ENCODE measurements around the gene GSK3A. TPM values are rescaled to one million over a fixed set of nuclear protein-coding genes. Genes with fewer than 3 reads are reported as not detected.
A peak's percentile ranks its signal among the peaks of the same experiment; 100 is the strongest.

The GSK3A gene
- total and polyA plus RNA-seq, 2 donors (not counting 1 experiment from before 2014, with no cell fraction given), result 38.5 to 42.0 TPM

DNA sequence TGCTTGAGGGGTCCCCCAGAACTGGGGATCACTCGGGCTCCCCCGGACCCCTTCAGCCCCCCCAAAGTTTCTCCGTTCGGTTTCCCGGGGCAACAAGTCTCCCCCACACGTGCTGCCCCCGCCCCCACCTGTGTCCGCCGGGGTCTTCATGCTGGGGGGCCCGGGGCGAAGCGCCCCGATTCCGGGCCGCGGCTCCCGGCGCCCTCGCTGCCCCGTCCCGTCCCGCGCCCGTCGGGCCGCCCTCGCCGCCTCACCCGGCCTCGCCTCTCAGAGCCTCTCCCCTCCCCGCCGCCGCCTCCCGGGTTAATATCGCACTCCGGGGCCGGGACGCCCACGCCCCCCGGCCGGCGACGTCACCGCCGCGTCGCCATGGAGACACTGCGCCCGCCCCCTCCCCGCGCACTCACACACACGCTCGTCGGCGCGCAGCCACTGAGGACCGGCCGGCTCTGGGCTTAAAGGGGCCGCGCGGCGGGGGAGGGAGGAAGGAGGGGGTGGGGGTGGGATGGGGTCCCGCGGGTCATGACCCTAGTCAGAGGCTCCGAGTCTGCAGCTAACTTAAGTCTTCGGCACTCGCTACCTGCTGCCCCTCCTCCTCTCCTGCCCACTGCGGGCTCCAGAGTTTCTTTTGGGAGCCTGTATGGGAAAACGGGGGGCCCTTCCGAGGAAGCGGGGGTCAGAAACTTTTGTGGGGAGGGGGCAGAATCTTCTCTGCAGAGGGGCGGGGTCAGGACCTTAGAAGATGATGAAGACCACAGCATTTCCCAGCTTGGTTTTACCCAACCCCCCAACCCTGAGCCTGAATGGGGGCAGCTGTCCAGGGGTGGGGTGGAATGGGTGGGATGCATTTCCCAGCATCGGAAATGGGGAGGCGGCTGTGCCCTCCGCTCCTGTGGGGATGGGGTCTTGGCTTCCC lies 12.7 kb upstream of the GSK3A start, which contains the start of gene ERF:
Gene ERF, minus strand, starts transcription at position 279 of the 916 bp plus-strand sequence. Its CDS starts 129 bp downstream, at position 150.
- WGBS (ENCODE audit: insufficient coverage), result under 1% methylated on average over 43 of the region's 75 CpGs
- peak within 1 kb of the TSS; percentile 99 for H3K4me2 ChIP-seq (replicated peaks; ENCODE audit: low read depth, low read length, poor library complexity, severe bottlenecking)
- H2AFZ ChIP-seq (ENCODE audit: insufficient read depth, low read depth, low read length, poor library complexity, severe bottlenecking), result peak within 1 kb of the TSS; percentile 93
- H3K27ac Mint-ChIP-seq, result peak within 1 kb of the TSS; percentile 96
- peak within 1 kb of the TSS; percentile 85 for H3K4me3 Mint-ChIP-seq
- peaks cover 30% of the 10 kb centered on the region for H3K79me2 ChIP-seq (ENCODE audit: control insufficient read depth, insufficient read depth, low read length)
- peaks cover 18% of the 10 kb centered on the region for H4K20me1 ChIP-seq (ENCODE audit: control insufficient read depth, insufficient read depth, low read length, poor library complexity, severe bottlenecking)
- TF ChIP-seq, protein P1, sequence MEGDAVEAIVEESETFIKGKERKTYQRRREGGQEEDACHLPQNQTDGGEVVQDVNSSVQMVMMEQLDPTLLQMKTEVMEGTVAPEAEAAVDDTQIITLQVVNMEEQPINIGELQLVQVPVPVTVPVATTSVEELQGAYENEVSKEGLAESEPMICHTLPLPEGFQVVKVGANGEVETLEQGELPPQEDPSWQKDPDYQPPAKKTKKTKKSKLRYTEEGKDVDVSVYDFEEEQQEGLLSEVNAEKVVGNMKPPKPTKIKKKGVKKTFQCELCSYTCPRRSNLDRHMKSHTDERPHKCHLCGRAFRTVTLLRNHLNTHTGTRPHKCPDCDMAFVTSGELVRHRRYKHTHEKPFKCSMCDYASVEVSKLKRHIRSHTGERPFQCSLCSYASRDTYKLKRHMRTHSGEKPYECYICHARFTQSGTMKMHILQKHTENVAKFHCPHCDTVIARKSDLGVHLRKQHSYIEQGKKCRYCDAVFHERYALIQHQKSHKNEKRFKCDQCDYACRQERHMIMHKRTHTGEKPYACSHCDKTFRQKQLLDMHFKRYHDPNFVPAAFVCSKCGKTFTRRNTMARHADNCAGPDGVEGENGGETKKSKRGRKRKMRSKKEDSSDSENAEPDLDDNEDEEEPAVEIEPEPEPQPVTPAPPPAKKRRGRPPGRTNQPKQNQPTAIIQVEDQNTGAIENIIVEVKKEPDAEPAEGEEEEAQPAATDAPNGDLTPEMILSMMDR (IDR thresholded peaks at IDR 0.05), result no peak
- TF ChIP-seq EZH2 (IDR thresholded peaks at IDR 0.05; ENCODE audit: borderline replicate concordance, insufficient read depth, low read depth, low read length, poor library complexity, severe bottlenecking), result no peak
- peak within 1 kb of the TSS; percentile 85 to 94 for H3K27ac ChIP-seq (ENCODE audit: low read length in 2 of 2)
- intact Hi-C loops (cut with micrococcal nuclease), result loop anchor here (1.0 kb wide), 5 partner anchors 12 to 38 kb away; partner anchors contain the start of gene DEDD2
- H3K27me3 ChIP-seq (replicated peaks in 1 of 4; ENCODE audit: control extremely low read depth in 1 of 4, control insufficient read depth in 3 of 4, insufficient read depth in 4 of 4, low read length in 3 of 4), result peaks cover 0 to 4% (median 0%) of the 10 kb centered on the region in 4 experiments
- ATAC-seq (ENCODE audit: low read depth), result peak; percentile 68
- peaks cover 24% of the 10 kb centered on the region for H3K4me1 Mint-ChIP-seq
- DNase-seq, result peak; percentile 97
- peaks cover 23 to 41% of the 10 kb centered on the region in 2 donors for H3K4me1 ChIP-seq (ENCODE audit: control insufficient read depth in 2 of 2, insufficient read depth in 2 of 2, low read length in 2 of 2)
- H3K9ac ChIP-seq (ENCODE audit: low read length), result peak within 1 kb of the TSS; percentile 95
- ChIA-PET POLR2A (interaction anchor here (0.7 kb wide), 2 partner anchors 14 to 28 kb away, joined by 3 to 4 read pairs; partner anchors contain the start of gene CIC), CTCF (interaction anchor here (1.4 to 1.7 kb wide), 3 partner anchors 10 to 25 kb away, joined by 4 to 5 read pairs (median 5); no protein-coding TSS in a partner anchor)
- no peaks in the 10 kb centered on the region for H3K9me3 Mint-ChIP-seq (ENCODE audit: insufficient read depth)
- no peaks in the 10 kb centered on the region for H3K27me3 Mint-ChIP-seq
- H3K9me3 ChIP-seq (ENCODE audit: control extremely low read depth in 1 of 3, control insufficient read depth in 2 of 3, insufficient read depth in 1 of 3, low read length in 2 of 3), result no peaks in the 10 kb centered on the region
- peak within 1 kb of the TSS; percentile 36 to 100 (median 99) for H3K4me3 ChIP-seq (ENCODE audit: control extremely low read depth in 1 of 5, extremely low read depth in 1 of 5, insufficient read depth in 1 of 5, low read depth in 2 of 5, low read length in 4 of 5)
- peaks cover 0 to 2% of the 10 kb centered on the region in 2 experiments for H3K36me3 ChIP-seq (replicated peaks in 1 of 2; ENCODE audit: control extremely low read depth in 1 of 2, control insufficient read depth in 1 of 2, extremely low read depth in 1 of 2, insufficient read depth in 2 of 2, low read length in 1 of 2)
